ENCODE measurements around the gene VMP1.
A peak's percentile ranks its signal among the peaks of the same experiment; 100 is the strongest.
"Not testable (repeated sequence)": the region's sequence is repeated elsewhere in the genome, so short reads cannot be mapped to it uniquely, and the experiment has no call there.

VMP1 gene

GRCh38 chr17:59766491-59766890 lies 59.0 kb downstream of the VMP1 start:
- H3K36me3 Mint-ChIP-seq = peaks cover 13% of the 10 kb centered on the region
- no peak overlapping the region for H3K4me3 Mint-ChIP-seq
- no peaks in the 10 kb centered on the region for H3K9me3 Mint-ChIP-seq (ENCODE audit: low read depth)
- H3K27me3 Mint-ChIP-seq = no peaks in the 10 kb centered on the region
- peaks cover 47% of the 10 kb centered on the region for H3K4me1 Mint-ChIP-seq (ENCODE audit: low read depth)
- H3K27ac Mint-ChIP-seq = peak overlapping the region; percentile 58

GRCh38 chr17:59767176-59767575 lies 59.7 kb downstream of the VMP1 start:
- H3K9me3 Mint-ChIP-seq (ENCODE audit: low read depth) = no peaks in the 10 kb centered on the region
- peaks cover 10% of the 10 kb centered on the region for H3K36me3 Mint-ChIP-seq
- H3K4me1 Mint-ChIP-seq (ENCODE audit: low read depth) = peaks cover 40% of the 10 kb centered on the region
- H3K27me3 Mint-ChIP-seq = no peaks in the 10 kb centered on the region
- no peak overlapping the region for H3K4me3 Mint-ChIP-seq
- no peak overlapping the region for H3K27ac Mint-ChIP-seq

GRCh38 chr17:59769887-59770286 lies 62.4 kb downstream of the VMP1 start:
- H3K27ac Mint-ChIP-seq = peak overlapping the region; percentile 64
- peaks cover 26% of the 10 kb centered on the region for H3K4me1 Mint-ChIP-seq (ENCODE audit: low read depth)
- H3K9me3 Mint-ChIP-seq (ENCODE audit: low read depth) = no peaks in the 10 kb centered on the region

GRCh38 chr17:59771093-59771492 lies 63.6 kb downstream of the VMP1 start:
- Mint-ChIP-seq H3K27ac (no peak overlapping the region), H3K4me3 (no peak overlapping the region), H3K36me3 (peaks cover 18% of the 10 kb centered on the region), H3K9me3 (ENCODE audit: low read depth) (no peaks in the 10 kb centered on the region), H3K27me3 (no peaks in the 10 kb centered on the region), H3K4me1 (ENCODE audit: low read depth) (peaks cover 20% of the 10 kb centered on the region)

More at GRCh38 chr17:59769887-59770286, 62.4 kb downstream of the VMP1 start:
- Mint-ChIP-seq H3K4me3 (peak overlapping the region; percentile 27), H3K36me3 (peaks cover 16% of the 10 kb centered on the region), H3K27me3 (no peaks in the 10 kb centered on the region)

DNA sequence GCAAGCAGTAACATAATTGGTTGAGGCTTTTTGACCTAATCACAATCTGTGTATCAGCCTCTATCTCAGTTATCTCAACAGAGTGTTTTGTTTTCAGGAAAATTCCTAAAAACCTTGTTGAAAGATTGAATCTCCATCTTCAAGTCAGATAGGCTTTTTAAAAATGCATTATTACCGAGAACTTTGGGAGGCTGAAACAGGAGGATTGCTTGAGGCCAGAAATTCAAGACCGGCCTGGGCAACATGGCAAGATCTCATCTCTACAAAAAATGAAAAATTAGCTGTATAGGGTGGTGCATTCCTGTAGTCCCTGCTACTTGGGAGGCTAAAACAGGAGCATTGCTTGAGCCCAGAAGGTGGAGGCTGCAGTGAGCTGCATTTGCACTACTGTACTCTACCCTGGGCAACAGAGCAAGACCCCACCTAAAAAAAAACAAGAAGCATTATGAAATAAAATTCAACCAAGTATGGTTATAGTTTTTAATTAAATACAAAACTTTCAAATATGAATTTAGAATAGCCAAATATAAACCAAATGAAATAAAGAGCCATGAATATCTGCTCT lies 68.4 kb downstream of the VMP1 start:
- Mint-ChIP-seq H3K27me3 (no peaks in the 10 kb centered on the region), H3K27ac (peak overlapping the region; percentile 46), H3K9me3 (ENCODE audit: low read depth) (peaks cover 5% of the 10 kb centered on the region), H3K4me3 (no peak overlapping the region), H3K36me3 (peaks cover 31% of the 10 kb centered on the region), H3K4me1 (ENCODE audit: low read depth) (peaks cover 34% of the 10 kb centered on the region)

DNA sequence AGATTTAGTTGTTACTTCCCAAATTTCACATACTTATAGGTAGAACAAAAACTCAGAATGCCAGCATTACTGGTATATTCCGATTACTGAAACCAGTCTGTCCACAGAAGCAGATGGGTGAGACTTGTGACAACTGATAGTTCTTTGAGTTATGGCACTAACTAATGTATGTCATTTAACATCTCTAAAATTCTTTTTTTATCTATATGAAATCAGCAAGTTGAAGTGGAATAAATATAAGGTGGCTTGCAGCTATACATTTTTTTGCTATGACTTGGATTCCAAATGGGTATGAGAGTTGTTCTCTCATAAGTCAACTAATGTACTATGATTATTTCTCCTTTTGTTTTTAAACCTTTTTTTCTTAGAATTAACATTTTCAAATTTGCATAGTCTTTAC lies 69.1 kb downstream of the VMP1 start:
- Mint-ChIP-seq H3K4me3 (no peak overlapping the region), H3K9me3 (ENCODE audit: low read depth) (peaks cover 5% of the 10 kb centered on the region), H3K27ac (peak overlapping the region; percentile 91), H3K36me3 (peaks cover 31% of the 10 kb centered on the region), H3K27me3 (no peaks in the 10 kb centered on the region), H3K4me1 (ENCODE audit: low read depth) (peaks cover 35% of the 10 kb centered on the region)

DNA sequence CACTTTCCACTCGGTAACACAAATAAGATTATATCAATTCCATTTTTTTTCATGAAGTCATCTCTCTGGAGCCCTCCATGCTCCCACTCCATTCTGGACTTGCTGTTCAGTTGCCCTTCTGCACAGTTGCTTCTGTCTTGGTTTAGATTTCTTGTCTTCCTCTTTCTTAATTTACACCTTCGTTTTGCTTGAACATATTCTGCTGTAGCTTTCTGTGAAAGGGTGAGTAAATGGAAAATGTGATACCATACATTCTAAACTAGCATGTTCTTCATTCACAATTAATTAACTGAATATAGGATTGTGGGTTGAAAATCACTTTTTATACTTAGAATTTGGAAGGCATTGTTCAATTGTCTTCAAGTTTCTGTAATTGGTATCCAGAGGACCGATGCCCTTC lies 69.6 kb downstream of the VMP1 start:
- H3K36me3 Mint-ChIP-seq = peaks cover 31% of the 10 kb centered on the region
- H3K27me3 Mint-ChIP-seq = no peaks in the 10 kb centered on the region
- peaks cover 35% of the 10 kb centered on the region for H3K4me1 Mint-ChIP-seq (ENCODE audit: low read depth)
- H3K9me3 Mint-ChIP-seq (ENCODE audit: low read depth) = peaks cover 5% of the 10 kb centered on the region
- no peak overlapping the region for H3K4me3 Mint-ChIP-seq
- peak overlapping the region; percentile 91 for H3K27ac Mint-ChIP-seq

DNA sequence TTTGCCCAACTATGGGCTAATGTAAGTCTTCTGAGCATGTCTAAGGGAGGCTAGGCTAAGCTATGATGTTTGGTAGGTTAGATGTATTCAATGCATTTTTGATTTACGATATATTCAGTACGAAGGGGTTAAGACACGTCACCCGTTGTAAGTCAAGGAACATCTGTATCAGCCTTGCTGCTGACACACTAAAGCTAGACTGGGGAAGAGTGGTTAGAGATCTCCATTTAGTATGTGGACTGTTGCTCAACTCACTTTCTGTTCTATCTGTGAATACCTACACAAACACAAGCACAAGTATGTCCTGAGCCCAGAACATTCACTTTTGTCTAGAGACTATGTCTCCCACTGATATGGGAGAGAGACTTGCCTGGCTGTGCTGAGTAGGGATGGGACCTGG lies 71.5 kb downstream of the VMP1 start:
- Mint-ChIP-seq H3K4me1 (ENCODE audit: low read depth) (peaks cover 49% of the 10 kb centered on the region), H3K36me3 (peaks cover 30% of the 10 kb centered on the region), H3K27me3 (no peaks in the 10 kb centered on the region), H3K27ac (peak overlapping the region; percentile 96), H3K9me3 (ENCODE audit: low read depth) (peaks cover 5% of the 10 kb centered on the region), H3K4me3 (peak overlapping the region; percentile 54)

DNA sequence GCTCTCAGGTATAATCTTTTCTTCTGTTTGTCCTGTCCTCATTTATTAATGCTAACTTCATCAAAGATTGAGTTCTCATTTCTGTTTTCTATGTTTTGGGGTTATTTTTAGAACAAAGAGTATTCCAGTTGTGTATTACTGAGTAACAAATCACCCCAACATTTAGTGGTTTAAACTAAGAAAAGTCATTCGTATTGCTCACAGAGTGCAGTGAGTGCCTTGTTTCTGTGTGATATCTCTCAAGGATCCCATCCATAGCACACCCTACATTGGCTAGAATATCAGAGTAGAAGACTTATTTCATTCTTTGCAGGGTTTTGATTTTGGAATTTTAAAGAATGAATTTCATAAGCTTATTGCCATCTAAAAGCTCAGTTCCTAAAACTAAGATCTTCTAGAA lies 72.1 kb downstream of the VMP1 start:
- peak overlapping the region; percentile 54 for H3K4me3 Mint-ChIP-seq
- peak overlapping the region; percentile 96 for H3K27ac Mint-ChIP-seq
- no peaks in the 10 kb centered on the region for H3K27me3 Mint-ChIP-seq
- peaks cover 27% of the 10 kb centered on the region for H3K36me3 Mint-ChIP-seq
- H3K4me1 Mint-ChIP-seq (ENCODE audit: low read depth) = peaks cover 54% of the 10 kb centered on the region
- peaks cover 5% of the 10 kb centered on the region for H3K9me3 Mint-ChIP-seq (ENCODE audit: low read depth)

DNA sequence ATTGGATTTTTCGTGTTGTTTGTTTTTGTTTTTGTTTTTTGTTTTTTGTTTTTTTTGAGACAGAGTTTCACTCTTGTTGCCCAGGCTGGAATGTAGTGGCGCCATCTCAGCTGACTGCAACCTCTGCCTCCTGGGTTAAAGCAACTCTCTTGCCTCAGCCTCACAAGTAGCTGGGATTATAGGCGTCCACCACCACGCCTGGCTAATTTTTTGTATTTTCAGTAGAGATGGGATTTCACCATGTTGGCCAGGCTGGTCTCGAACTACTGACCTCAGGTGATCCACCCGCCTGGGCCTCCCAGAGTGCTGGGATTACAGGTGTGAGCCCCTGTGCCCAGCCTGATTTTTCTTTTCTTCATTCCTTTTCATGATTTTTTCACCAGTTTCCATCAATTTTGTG lies 73.1 kb downstream of the VMP1 start:
- H3K4me1 Mint-ChIP-seq (ENCODE audit: low read depth) = peaks cover 60% of the 10 kb centered on the region
- not testable (repeated sequence) for H3K27me3 Mint-ChIP-seq; H3K9me3 Mint-ChIP-seq (ENCODE audit: low read depth); H3K4me3 Mint-ChIP-seq
- peaks cover 25% of the 10 kb centered on the region for H3K36me3 Mint-ChIP-seq
- peak overlapping the region; percentile 96 for H3K27ac Mint-ChIP-seq

- Mint-ChIP-seq H3K27me3 (no peaks in the 10 kb centered on the region), H3K36me3 (peaks cover 18% of the 10 kb centered on the region), H3K9me3 (ENCODE audit: low read depth) (no peaks in the 10 kb centered on the region), H3K4me3 (peak overlapping the region; percentile 72), H3K4me1 (ENCODE audit: low read depth) (peaks cover 68% of the 10 kb centered on the region), H3K27ac (peak overlapping the region; percentile 100)
Measured at GRCh38 chr17:59783221-59784047, 76.0 kb downstream of the VMP1 start.

DNA sequence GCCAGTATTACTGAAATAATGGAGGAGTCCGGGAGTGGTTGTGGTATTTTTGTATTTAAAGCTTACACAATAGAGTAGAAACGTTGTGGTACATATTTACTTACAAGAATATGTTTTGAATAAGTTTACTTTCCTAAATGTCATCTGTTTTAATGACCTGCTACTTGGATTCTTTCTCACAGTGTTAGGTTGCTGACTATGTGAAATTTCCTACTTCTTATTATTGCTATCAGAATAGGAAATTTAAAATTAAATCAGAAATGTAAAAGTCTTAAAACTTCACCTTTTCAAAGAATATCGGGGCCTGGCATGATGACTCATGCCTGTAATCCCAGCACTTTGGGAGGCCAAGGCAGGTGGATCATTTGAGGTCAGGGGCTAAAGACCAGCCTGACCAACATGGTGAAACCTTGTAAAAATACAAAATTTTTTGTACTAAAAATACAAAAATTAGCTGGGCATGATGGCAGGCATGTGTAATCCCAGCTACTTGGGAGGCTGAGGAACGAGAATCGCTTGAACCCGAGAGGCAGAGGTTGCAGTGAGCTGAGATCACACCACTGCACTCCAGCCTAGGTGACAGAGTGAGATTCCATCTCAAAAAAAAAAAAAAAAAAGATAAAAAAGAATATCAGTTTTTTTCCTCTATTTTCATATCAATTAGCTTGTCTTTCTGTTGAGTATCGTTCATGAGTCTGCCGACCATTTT lies 77.8 kb downstream of the VMP1 start:
- H3K36me3 Mint-ChIP-seq = peaks cover 7% of the 10 kb centered on the region
- H3K4me3 Mint-ChIP-seq = peak overlapping the region; percentile 46
- no peaks in the 10 kb centered on the region for H3K9me3 Mint-ChIP-seq (ENCODE audit: low read depth)
- H3K27ac Mint-ChIP-seq = peak overlapping the region; percentile 99
- peaks cover 52% of the 10 kb centered on the region for H3K4me1 Mint-ChIP-seq (ENCODE audit: low read depth)
- H3K27me3 Mint-ChIP-seq = no peaks in the 10 kb centered on the region

DNA sequence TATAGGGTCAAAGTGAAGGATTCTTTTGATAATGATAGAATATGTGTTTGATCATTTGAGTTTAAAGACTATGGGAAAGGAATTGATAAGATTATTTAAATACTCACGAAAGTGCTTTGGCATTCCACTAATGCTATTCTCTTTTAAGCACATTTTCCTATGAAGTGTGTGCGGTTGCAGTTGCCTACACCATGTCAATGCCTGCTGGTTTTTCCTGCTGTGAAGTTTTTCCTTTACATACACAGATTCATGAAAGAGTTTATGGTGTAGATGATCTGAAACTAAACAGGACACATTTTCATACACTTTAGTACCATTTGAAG lies 78.7 kb downstream of the VMP1 start:
- Mint-ChIP-seq H3K27me3 (no peaks in the 10 kb centered on the region), H3K4me1 (ENCODE audit: low read depth) (peaks cover 50% of the 10 kb centered on the region), H3K27ac (peak overlapping the region; percentile 99), H3K9me3 (ENCODE audit: low read depth) (no peaks in the 10 kb centered on the region), H3K36me3 (peaks cover 7% of the 10 kb centered on the region), H3K4me3 (peak overlapping the region; percentile 85)

- peak overlapping the region; percentile 99 for H3K27ac Mint-ChIP-seq
- H3K36me3 Mint-ChIP-seq = peaks cover 8% of the 10 kb centered on the region
- H3K4me3 Mint-ChIP-seq = peak overlapping the region; percentile 85
- peaks cover 52% of the 10 kb centered on the region for H3K4me1 Mint-ChIP-seq (ENCODE audit: low read depth)
- H3K27me3 Mint-ChIP-seq = no peaks in the 10 kb centered on the region
- H3K9me3 Mint-ChIP-seq (ENCODE audit: low read depth) = no peaks in the 10 kb centered on the region
Measured at GRCh38 chr17:59786536-59787319, 79.3 kb downstream of the VMP1 start.

GRCh38 chr17:59789849-59790248 lies 82.4 kb downstream of the VMP1 start:
- H3K36me3 Mint-ChIP-seq; H3K4me3 Mint-ChIP-seq; H3K9me3 Mint-ChIP-seq (ENCODE audit: low read depth); H3K27me3 Mint-ChIP-seq: not testable (repeated sequence)
- Mint-ChIP-seq H3K27ac (peak overlapping the region; percentile 34), H3K4me1 (ENCODE audit: low read depth) (peaks cover 35% of the 10 kb centered on the region)
